ENCODE results near the gene C1orf210. TPM values are rescaled to one million over a fixed set of nuclear protein-coding genes. Genes with fewer than 3 reads are reported as not detected.

C1orf210 gene
- total RNA-seq, 1 donor from 2014 or later, result 12.0 TPM

- no peak for DNase-seq (ENCODE audit: low spot score)
Measured at GRCh38 chr1:43294761-43295160, 9.4 kb upstream of the C1orf210 start.

- no peak for DNase-seq (ENCODE audit: low spot score)
Measured at GRCh38 chr1:43293896-43294760, 8.7 kb upstream of the C1orf210 start.

DNA sequence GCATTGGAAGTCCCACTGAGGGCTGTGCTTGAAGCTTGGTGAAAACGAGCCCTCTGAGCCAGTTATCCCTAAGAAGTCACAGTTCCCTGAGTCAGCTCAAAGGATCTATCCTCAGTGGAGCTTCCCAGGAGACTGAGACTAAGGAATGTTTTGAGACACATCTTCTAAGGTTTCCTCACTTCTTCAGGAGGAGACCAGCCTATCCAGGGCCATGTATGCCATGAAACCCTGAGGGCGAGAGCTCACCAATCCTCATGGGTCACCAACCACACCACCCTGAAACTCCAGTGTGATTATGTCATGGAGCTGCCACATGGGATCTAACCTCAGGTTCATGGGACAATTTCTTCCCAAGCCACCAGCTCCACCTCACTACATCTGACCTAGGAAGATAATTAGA is 7.8 kb upstream of the C1orf210 start:
- no peak for DNase-seq (ENCODE audit: low spot score)

- DNase-seq (ENCODE audit: low spot score), result no peak
Measured at GRCh38 chr1:43292679-43293078, 7.3 kb upstream of the C1orf210 start.

DNA sequence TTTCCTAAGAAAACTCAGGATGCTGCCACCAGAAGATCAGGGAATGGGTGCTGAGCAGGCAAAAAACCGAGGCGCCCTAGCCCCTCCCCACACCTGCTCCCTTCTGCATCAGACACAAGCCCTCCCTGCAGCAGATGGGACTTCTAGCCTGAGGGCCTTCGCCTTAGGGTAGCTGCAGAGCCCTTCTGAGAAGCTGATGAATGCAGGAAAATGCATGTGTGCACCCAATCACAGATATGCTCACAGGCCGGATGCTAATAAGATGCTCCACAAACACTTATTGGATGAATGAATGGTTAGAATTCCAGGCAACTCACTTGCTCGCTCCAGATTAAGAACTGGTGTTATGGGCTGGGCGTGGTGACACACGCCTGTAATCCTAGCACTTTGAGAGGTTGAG is 6.8 kb upstream of the C1orf210 start:
- DNase-seq (ENCODE audit: low spot score), result no peak

- DNase-seq (ENCODE audit: low spot score), result no peak
Measured at GRCh38 chr1:43288785-43289706, 3.7 kb upstream of the C1orf210 start.

DNA sequence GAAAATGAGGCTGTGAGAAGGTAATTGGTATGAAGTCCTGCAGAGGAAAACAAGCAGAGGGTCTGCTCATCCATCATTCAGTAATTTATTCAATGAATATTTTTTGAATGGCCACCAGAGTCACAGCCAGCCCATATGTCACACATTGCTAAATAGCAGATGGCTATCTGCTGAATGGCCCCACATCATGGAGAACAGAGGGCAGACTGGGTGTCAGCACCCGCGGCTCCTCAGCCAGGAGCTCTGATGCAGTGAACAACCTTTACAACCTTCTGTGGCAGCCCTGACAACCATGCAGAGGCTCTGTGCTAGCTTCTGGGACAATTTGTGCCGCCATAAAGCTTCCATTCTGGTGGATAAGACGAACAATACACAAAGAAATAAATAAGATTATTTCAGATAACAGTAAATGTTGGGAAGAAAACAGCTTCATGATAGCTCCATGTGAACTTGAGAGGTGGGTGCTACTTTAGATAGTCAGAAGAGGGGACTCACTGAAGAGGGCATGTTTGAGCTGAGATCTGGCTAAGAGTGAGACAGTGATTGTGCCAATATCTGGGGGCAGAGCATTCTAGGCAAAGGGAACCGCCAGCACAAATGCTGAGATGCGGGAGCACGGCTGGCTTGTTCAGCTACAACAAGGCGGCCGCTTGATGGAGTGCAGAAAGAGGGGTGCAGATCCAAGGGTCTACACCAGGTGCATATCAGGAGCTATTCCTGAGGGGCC is 2.8 kb upstream of the C1orf210 start:
- no peak for DNase-seq (ENCODE audit: low spot score)

DNA sequence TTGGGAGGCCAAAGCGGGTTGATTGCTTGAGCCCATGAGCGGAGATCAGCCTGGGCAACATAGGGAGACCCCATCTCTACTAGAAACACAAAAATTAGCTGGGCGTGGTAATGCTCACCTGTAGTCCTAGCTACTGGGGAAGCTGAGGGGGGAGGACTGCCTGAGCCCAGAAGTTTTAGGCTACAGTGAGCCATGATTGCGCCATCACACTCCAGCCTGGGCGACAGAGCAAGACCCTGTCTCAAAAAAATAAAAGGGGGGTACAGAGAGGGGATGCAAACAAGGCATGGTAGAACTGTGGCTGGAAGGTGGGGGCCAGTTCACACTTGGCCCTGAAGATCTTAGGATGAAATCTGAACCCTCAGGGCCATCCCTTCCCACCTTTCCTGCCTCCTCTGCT is 1.2 kb upstream of the C1orf210 start:
- no peak for DNase-seq (ENCODE audit: low spot score)

DNA sequence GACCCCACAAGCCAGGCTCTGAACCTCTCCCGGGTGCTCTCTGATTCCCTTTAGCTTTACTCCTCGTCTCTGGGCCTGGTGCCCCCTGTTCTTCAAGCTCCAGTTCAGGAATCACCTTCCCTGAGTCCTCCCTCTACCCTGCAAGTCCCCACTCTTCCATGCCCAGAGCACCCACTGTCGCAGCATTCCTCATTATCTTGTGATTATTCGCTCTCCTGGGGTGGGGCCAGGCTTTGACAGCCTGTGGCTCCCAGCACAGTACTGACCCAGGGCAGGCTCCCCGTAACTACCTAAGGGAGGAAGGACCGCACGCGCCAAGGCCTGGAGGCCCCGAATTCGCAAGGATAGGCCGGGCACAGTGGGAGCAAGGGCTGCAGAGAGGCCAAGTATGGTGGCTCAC is 734 bp upstream of the C1orf210 start:
- DNase-seq (ENCODE audit: low spot score), result no peak

DNA sequence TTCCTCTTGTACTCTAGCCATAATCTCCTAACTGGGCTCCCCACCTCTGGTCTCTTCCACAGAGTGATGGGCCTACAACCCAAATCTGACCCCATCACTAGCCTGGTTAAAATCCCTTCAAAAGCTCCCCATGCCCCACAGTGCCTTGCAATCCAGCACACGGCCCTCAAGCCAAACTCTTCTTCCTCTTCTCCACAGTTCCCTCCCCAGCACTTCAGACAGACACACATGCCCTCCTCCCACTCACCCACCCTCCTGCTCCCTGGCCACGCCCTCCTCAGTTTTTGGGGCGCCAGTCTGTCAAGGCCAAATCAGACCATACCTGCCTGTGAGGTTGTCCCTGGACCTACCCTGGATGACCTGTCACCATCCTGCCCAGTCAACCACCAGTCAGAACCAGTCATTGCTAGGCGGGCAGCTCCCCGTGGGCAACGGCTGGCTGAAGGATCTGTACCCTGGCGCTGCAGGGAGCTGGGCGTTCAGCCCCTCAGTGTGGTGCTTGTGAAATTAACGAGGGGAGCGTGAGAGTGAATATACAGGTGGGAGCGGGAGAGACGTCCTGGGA is 753 bp downstream of the C1orf210 start:
- no peak for DNase-seq (ENCODE audit: low spot score)

- no peak for DNase-seq (ENCODE audit: low spot score)
Measured at GRCh38 chr1:43284065-43284464, 1.3 kb downstream of the C1orf210 start.

GRCh38 chr1:43282220-43283195 is 2.9 kb downstream of the C1orf210 start:
- no peak for DNase-seq (ENCODE audit: low spot score)

GRCh38 chr1:43280692-43281091 is 4.7 kb downstream of the C1orf210 start:
- DNase-seq (ENCODE audit: low spot score), result no peak

DNA sequence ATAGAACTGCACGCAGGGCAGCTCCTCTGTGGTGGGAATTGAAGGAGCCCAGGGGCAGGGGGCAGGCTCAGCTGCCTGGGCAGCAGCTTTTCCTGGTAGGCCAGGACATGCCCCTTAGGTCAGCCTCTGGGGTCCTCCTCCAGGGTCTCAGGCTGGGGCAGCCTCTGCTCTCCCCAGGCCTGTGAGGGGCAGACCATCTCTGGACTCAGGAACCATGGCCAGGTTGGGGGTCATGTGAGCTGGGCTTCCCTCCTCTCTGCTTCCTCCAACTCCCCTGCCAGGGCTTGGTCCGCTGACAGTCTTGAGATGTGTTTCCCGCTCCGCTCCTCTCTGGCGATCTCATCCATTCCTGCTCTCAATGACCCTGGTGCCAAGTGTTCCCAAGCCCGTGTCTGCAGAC is 5.7 kb downstream of the C1orf210 start:
- no peak for DNase-seq (ENCODE audit: low spot score)

DNA sequence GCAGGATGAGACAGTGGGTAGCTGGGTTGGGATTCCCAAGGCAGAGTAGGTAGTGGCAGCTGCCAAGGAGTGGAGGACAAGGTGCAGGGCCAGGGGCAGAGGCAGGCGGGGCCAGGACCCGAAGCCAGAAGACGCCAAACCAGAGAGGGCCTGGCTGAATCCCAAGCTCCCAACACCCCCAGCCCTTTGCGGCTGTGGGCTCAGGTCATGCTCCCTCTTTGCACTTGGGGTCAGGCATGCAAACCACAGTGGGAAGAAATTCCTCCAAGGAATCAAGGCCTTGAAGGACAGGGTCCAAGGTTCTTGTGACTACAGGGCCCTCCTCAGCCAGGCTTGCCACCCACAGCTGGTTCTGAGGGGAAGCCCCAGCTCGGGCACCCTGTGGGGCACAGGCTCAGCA is 6.2 kb downstream of the C1orf210 start:
- no peak for DNase-seq (ENCODE audit: low spot score)

DNA sequence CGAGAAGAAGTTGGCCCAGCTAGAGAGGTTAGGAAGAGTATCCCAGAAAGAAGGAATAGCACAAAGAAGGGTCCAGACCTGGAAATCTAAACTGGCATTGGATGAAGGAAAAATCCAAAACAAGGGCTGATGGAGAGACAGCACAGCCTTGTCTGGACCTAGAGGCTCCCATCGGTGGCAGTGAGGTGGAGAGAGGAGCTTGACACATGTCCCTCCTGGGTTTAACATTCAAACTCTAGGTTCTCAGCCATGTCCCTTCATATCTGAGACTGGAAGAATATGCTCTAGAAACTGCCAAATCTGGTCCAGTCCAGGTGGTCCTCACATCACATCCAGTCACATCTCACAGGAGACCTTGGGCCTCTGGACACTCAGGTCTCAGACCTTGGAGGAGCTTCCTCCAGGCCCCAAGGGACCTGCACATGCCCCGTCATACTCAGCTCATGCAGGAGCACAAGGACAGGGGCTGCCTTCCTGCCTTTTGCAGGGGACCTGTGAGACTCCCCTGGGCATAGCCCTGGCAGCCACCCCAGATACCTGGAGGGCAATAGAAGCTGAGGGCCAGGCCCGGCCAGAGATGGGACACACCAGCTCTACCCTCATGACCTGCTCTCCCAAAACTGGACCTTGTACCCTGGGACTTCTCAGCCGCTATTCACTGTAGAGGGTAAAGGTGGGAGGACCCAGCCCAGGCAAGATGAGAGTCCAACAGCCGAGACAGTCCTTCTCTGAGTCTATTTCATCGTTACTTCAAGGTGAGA is 8.1 kb downstream of the C1orf210 start:
- no peak for DNase-seq (ENCODE audit: low spot score)

GRCh38 chr1:43276673-43277072 is 8.7 kb downstream of the C1orf210 start:
- DNase-seq (ENCODE audit: low spot score), result no peak

- DNase-seq (ENCODE audit: low spot score), result no peak
Measured at GRCh38 chr1:43275826-43276620, 9.4 kb downstream of the C1orf210 start.

GRCh38 chr1:43274804-43275180 is 10.6 kb downstream of the C1orf210 start:
- DNase-seq (ENCODE audit: low spot score), result no peak

Data from ureter (tissue), 1 donor.